Breast epithelium (tissue), 4 donors: Measurements from ENCODE around the gene PRSS12. TPM values are rescaled to one million over a fixed set of nuclear protein-coding genes. Genes with fewer than 3 reads are reported as not detected.

Experiments
- DNase-seq, 2 donors: peaks; one replicate each; pipeline ENCODE4 v3.0.0-alpha.2; 2019; ENCODE audit warnings: low spot score in 2 of 2
- H3K27ac ChIP-seq, 2 donors: fragments of 200-600 bp; sonication (generic) in 1 of 2; one replicate each; pipeline ENCODE4 v1.5.1; 2016 to 2019; ENCODE audit warnings: mild to moderate bottlenecking in 1 of 2
- H3K27me3 ChIP-seq, 2 donors: fragments of 200-600 bp; sonication (generic) in 1 of 2; one replicate each; pipeline versions ENCODE4 v1.5.1 to v1.6.0; 2017 to 2019; ENCODE audit warnings: control low read depth in 1 of 2, mild to moderate bottlenecking in 1 of 2
- H3K36me3 ChIP-seq: fragments of 200-600 bp; one replicate; pipeline ENCODE4 v1.5.1; 2019
- H3K4me1 ChIP-seq, 2 donors: fragments of 200-600 bp; sonication (generic); one replicate each; pipeline ENCODE4 v1.5.1; 2016 to 2019; ENCODE audit warnings: control low read depth in 1 of 2
- H3K4me3 ChIP-seq, 3 donors: fragments of 200-600 bp; sonication (generic); 1 replicate in 2 of 3; 2 replicates in 1 of 3; pipeline ENCODE4 v1.5.1; 2016 to 2019; ENCODE audit warnings: mild to moderate bottlenecking in 3 of 3, moderate library complexity in 2 of 3
- H3K9me3 ChIP-seq, 2 donors: fragments of 200-600 bp; sonication (generic) in 1 of 2; one replicate each; pipeline ENCODE4 v1.5.1; 2016 to 2019; ENCODE audit warnings: control low read depth in 1 of 2
- POLR2A ChIP-seq: fragments of 450-650 bp; IDR thresholded peaks from one replicate; pipeline ENCODE4 v1.6.1; 2016; ENCODE audit warnings: antibody characterized with exemption, mild to moderate bottlenecking, moderate library complexity
- POLR2AphosphoS5 ChIP-seq, 3 donors: sonication (generic); formaldehyde crosslinking; IDR thresholded peaks; one replicate each; pipeline ENCODE4 v1.6.1; 2017; ENCODE audit warnings: antibody characterized with exemption in 3 of 3
- intact Hi-C: fragments of 100-400 bp; cut with DNase I; formaldehyde crosslinking; loops from one replicate; pipeline ENCODE4 v1.15.1; 2023; ENCODE audit warnings: low total_unique reads
- total RNA-seq, 3 donors: library from RNA; depleted of rRNA; stranded (reverse); fragments of >200 nt; gene quantifications; one replicate each; pipeline ENCODE4 v1.1.0, GENCODE V29; 2016
- TF ChIP-seq, protein P1 (sequence below), 3 donors: fragments of 450-650 bp; IDR thresholded peaks; one replicate each; pipeline ENCODE4 v1.5.1; 2016 to 2017; ENCODE audit warnings: antibody characterized with exemption in 3 of 3, mild to moderate bottlenecking in 3 of 3, moderate library complexity in 3 of 3

Gene PRSS12
- total RNA-seq, 3 donors from 2014 or later, result 0.64 to 3.6 (median 2.2) TPM

DNA sequence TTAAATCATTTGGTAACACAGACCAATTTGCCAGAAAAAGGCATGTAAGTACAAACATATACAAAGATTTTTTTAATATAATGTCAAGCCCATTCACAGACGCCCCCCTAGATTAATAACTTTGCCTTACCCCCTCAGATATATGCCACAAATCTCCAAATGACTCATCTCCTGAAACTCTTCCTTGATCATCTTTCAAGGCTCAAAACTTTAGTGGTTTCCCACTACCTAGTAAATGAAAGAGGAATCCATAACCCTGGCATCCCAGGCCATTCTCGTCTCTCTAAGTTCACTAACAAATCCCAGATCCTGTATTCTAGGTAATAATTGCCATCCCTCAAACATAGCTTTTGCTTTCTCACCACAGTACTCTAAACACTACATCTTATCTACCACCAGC is 61.9 kb downstream of the PRSS12 start:
- H3K4me3 ChIP-seq, result no peak overlapping the region
- no peaks in the 10 kb centered on the region for H3K4me1 ChIP-seq
- H3K27me3 ChIP-seq, result no peaks in the 10 kb centered on the region
- TF ChIP-seq, protein P1, sequence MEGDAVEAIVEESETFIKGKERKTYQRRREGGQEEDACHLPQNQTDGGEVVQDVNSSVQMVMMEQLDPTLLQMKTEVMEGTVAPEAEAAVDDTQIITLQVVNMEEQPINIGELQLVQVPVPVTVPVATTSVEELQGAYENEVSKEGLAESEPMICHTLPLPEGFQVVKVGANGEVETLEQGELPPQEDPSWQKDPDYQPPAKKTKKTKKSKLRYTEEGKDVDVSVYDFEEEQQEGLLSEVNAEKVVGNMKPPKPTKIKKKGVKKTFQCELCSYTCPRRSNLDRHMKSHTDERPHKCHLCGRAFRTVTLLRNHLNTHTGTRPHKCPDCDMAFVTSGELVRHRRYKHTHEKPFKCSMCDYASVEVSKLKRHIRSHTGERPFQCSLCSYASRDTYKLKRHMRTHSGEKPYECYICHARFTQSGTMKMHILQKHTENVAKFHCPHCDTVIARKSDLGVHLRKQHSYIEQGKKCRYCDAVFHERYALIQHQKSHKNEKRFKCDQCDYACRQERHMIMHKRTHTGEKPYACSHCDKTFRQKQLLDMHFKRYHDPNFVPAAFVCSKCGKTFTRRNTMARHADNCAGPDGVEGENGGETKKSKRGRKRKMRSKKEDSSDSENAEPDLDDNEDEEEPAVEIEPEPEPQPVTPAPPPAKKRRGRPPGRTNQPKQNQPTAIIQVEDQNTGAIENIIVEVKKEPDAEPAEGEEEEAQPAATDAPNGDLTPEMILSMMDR (IDR thresholded peaks at IDR 0.05), result no peak
- TF ChIP-seq POLR2AphosphoS5 (IDR thresholded peaks at IDR 0.05) (no peak), POLR2A (no peak)
- H3K9me3 ChIP-seq, result no peaks in the 10 kb centered on the region
- intact Hi-C loops, result no loop called here
- no peak for DNase-seq
- no peaks in the 10 kb centered on the region for H3K36me3 ChIP-seq
- H3K27ac ChIP-seq, result no peak overlapping the region

GRCh38 chr4:118289794-118290193 is 63.0 kb downstream of the PRSS12 start:
- Histone ChIP-seq H3K4me3 (no peak overlapping the region), H3K36me3 (no peaks in the 10 kb centered on the region), H3K9me3 (no peaks in the 10 kb centered on the region), H3K27ac (no peak overlapping the region), H3K4me1 (no peaks in the 10 kb centered on the region), H3K27me3 (no peaks in the 10 kb centered on the region)
- no peak for DNase-seq
- TF ChIP-seq POLR2AphosphoS5 (IDR thresholded peaks at IDR 0.05) (no peak), POLR2A (no peak)
- TF ChIP-seq, protein P1 (IDR thresholded peaks at IDR 0.05), result no peak
- intact Hi-C loops, result no loop called here

DNA sequence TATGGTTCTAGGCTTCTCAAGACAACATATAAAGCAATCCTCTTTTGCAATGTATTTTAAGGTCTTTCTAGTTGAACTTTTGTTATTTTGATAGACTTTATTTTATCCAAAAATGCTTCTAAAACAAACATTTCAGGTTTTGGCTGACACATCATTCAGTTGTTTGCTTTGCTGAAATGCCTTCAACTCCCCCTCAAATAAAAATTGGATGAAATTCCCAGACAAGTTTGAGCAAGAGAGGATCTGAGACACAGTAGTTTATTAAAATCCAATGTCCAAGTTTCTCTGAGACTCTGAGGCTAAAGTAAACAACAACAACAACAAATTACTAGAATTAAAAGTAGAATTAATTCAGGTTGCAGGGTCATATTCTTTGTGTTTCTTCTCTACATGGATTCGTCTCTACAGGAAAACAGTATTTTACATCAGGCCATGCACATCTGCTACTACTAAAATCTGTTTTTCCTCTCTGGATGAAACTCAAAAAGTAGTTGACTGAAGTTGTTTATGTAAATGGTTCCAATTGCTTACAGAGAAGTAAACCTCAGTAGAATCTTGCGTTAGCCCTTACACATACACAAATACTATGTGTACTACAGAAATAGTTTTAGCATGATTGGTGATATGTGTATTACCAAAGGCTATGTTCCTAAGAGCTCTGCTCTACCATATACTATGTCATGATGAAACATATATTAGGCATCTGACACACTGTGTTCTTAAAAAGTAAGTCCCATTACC is 64.9 kb downstream of the PRSS12 start:
- no peaks in the 10 kb centered on the region for H3K27me3 ChIP-seq
- TF ChIP-seq POLR2AphosphoS5 (IDR thresholded peaks at IDR 0.05) (no peak), POLR2A (no peak)
- TF ChIP-seq, protein P1 (IDR thresholded peaks at IDR 0.05), result no peak
- H3K9me3 ChIP-seq, result no peaks in the 10 kb centered on the region
- H3K36me3 ChIP-seq, result no peaks in the 10 kb centered on the region
- H3K27ac ChIP-seq, result no peak overlapping the region
- no peaks in the 10 kb centered on the region for H3K4me1 ChIP-seq
- no peak for DNase-seq
- intact Hi-C loops, result no loop called here
- H3K4me3 ChIP-seq, result no peak overlapping the region

DNA sequence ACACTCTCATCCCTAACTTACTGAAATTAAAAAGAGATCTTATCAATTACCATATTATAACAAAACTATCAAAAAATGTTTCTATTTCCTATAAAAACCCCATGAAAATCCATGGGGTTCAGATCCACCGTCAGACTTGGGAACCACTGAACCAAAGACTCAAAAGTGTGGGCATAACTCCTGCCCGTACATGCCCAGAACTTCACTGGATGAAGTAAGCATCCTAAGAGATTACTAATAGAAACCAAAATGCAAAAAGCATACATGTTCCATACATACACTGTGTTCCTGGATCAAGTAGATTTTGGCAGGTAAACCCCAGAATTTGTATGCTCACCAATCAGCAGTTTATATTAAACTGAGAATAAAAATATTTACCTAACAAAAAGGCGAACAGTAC is 66.1 kb downstream of the PRSS12 start:
- Histone ChIP-seq H3K4me3 (no peak overlapping the region), H3K4me1 (no peaks in the 10 kb centered on the region), H3K9me3 (no peaks in the 10 kb centered on the region), H3K36me3 (no peaks in the 10 kb centered on the region), H3K27me3 (no peaks in the 10 kb centered on the region), H3K27ac (no peak overlapping the region)
- TF ChIP-seq POLR2AphosphoS5 (IDR thresholded peaks at IDR 0.05) (no peak), POLR2A (no peak)
- TF ChIP-seq, protein P1 (IDR thresholded peaks at IDR 0.05), result no peak
- no peak for DNase-seq
- intact Hi-C loops, result no loop called here

DNA sequence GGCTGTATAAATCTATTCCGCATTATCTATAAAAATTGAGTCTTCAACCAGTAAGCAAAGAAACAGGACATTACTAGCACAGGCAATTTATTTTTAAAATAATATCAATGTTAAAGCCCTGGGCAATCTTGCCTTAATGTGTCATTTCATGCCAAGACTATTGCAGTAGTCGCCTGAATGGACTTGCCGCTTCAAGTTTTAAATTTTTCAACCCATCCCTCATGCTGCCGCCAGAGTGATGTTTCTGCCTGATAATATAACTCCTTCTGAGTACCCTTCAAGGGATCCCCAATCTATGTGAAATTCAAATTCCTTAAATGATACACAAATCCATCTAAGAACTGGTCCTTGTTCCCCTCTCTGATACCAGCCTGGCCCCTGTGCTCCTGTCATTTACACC is 66.9 kb downstream of the PRSS12 start:
- no peaks in the 10 kb centered on the region for H3K36me3 ChIP-seq
- no peak overlapping the region for H3K27ac ChIP-seq
- no peaks in the 10 kb centered on the region for H3K9me3 ChIP-seq
- H3K4me1 ChIP-seq, result peaks cover 0 to 3% of the 10 kb centered on the region in 2 donors
- no peaks in the 10 kb centered on the region for H3K27me3 ChIP-seq
- intact Hi-C loops, result no loop called here
- no peak overlapping the region for H3K4me3 ChIP-seq
- TF ChIP-seq POLR2A, result no peak
- TF ChIP-seq, protein P1 (IDR thresholded peaks at IDR 0.05), result no peak
- no peak for TF ChIP-seq POLR2AphosphoS5 (IDR thresholded peaks at IDR 0.05)
- no peak for DNase-seq
